ENCODE measurements around the gene CACNA1A. TPM values are rescaled to one million over a fixed set of nuclear protein-coding genes. Genes with fewer than 3 reads are reported as not detected.

Gene CACNA1A
- total RNA-seq, 1 donor from 2014 or later: 0.44 TPM

DNA sequence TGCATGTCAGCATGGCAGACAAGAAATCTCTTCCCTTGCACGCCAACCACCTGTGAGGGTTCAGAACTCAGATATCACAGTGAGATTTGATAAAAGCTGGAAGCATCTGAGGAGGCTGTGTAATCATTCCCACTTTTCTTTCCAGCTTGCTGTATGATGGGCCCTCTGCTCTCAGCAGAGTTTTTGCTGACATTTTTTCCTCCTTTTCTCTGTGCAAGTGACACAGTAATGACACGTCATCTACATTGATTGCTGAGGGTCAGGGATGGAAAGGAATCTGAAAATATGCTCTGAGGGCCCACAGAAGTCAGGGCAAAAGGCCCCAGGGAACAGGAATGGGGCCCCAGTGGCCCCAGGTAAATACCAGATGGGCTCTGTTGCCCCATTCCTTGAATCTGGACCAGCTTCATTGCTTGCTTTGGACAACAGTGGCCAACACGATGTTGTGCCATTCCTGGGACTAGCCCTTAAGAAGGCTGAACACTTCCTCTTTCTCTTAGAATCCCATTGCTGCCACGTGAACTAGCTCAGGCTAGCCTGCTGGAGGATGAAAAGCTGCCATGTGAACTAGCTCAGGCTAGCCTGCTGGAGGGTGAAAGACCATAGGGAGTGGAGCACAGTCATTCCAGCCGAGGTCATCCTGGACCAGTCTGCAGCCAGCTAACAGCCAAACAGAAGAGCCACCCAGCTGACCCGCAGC, 68.2 kb downstream of the CACNA1A start:
- no peak for DNase-seq
- Histone ChIP-seq H3K27ac (replicated peaks) (no peak overlapping the region), H3K27me3 (ENCODE audit: low read depth) (no peaks in the 10 kb centered on the region), H3K36me3 (no peaks in the 10 kb centered on the region), H3K4me1 (no peaks in the 10 kb centered on the region), H3K9me3 (replicated peaks) (no peaks in the 10 kb centered on the region), H3K4me3 (no peak overlapping the region)
- intact Hi-C loops (cut with micrococcal nuclease): loop anchor here (10.0 kb wide), 1 partner anchor 153 kb away; no protein-coding TSS in a partner anchor
- TF ChIP-seq, protein P1, sequence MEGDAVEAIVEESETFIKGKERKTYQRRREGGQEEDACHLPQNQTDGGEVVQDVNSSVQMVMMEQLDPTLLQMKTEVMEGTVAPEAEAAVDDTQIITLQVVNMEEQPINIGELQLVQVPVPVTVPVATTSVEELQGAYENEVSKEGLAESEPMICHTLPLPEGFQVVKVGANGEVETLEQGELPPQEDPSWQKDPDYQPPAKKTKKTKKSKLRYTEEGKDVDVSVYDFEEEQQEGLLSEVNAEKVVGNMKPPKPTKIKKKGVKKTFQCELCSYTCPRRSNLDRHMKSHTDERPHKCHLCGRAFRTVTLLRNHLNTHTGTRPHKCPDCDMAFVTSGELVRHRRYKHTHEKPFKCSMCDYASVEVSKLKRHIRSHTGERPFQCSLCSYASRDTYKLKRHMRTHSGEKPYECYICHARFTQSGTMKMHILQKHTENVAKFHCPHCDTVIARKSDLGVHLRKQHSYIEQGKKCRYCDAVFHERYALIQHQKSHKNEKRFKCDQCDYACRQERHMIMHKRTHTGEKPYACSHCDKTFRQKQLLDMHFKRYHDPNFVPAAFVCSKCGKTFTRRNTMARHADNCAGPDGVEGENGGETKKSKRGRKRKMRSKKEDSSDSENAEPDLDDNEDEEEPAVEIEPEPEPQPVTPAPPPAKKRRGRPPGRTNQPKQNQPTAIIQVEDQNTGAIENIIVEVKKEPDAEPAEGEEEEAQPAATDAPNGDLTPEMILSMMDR (IDR thresholded peaks at IDR 0.05; ENCODE audit: borderline replicate concordance): no peak

DNA sequence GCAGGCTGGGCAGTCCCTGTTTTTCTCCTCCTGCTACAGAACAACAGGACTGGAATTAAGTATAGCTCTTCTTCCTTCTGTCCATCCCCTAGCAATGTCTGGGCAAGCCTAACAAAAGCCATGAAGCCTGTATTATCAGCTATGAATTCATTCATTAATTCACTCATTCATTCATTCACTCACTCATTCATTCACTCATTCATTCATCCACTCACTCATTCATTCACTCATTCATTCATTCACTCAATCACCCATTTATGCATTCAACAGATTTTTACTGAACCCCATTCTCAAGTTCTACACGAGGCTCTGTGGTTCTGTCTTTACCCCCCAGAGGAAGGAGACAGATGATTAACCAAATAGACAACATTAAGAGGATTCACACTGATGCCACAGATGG, 69.9 kb downstream of the CACNA1A start:
- H3K27ac ChIP-seq (replicated peaks): no peak overlapping the region
- no peaks in the 10 kb centered on the region for H3K36me3 ChIP-seq
- intact Hi-C loops (cut with micrococcal nuclease): loop anchor here (10.0 kb wide), 1 partner anchor 152 kb away; no protein-coding TSS in a partner anchor
- TF ChIP-seq, protein P1 (IDR thresholded peaks at IDR 0.05; ENCODE audit: borderline replicate concordance): no peak
- no peaks in the 10 kb centered on the region for H3K27me3 ChIP-seq (ENCODE audit: low read depth)
- H3K4me1 ChIP-seq: no peaks in the 10 kb centered on the region
- H3K4me3 ChIP-seq: no peak overlapping the region
- H3K9me3 ChIP-seq (replicated peaks): no peaks in the 10 kb centered on the region
- no peak for DNase-seq

DNA sequence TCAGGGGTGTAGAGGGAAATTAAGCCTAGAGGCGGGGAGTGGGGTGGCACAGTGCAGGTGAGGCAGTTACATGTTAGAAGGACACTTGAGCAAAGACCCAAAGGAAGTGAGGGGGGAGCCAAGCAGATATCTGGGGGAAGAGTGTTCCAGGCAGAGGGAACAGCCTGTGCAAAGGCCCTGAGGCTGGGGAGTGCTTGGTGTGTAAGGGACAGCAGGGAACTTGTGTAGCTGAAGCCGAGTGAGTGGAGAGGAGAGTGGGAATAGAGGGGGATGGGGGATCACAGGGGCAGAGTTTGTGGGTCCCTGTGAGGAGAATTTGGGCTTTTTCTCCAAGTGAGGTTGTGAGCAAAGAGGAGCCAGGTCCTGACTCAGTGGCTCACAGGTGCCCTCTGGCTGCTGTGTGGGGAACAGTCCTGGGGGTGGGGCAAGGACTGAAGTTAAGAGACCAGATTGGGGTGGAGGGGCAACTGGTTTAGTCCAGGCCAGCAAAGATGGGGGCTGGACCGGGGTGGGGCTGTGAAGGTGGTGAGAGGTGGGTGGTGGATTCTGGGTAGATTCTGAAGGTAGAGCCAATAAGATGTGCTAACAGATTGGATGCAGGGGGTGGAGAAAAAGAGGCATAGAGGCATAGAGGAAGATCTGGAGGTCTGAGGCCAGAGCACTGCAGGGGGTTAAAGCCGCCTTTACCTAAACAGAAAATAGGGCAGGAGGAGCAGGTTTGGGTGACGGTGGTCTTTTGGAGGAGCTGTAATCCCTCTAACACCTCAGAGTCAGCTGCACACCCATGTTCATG, 75.3 kb downstream of the CACNA1A start:
- TF ChIP-seq, protein P1 (IDR thresholded peaks at IDR 0.05; ENCODE audit: borderline replicate concordance): peak; percentile 67
- H3K27me3 ChIP-seq (ENCODE audit: low read depth): peaks cover 7% of the 10 kb centered on the region
- H3K9me3 ChIP-seq (replicated peaks): peaks cover 9% of the 10 kb centered on the region
- intact Hi-C loops (cut with micrococcal nuclease): loop anchor here (10.0 kb wide), 1 partner anchor 146 kb away; no protein-coding TSS in a partner anchor
- peak; percentile 20 for DNase-seq
- no peaks in the 10 kb centered on the region for H3K36me3 ChIP-seq
- H3K4me1 ChIP-seq: no peaks in the 10 kb centered on the region
- no peak overlapping the region for H3K4me3 ChIP-seq
- no peak overlapping the region for H3K27ac ChIP-seq (replicated peaks)

DNA sequence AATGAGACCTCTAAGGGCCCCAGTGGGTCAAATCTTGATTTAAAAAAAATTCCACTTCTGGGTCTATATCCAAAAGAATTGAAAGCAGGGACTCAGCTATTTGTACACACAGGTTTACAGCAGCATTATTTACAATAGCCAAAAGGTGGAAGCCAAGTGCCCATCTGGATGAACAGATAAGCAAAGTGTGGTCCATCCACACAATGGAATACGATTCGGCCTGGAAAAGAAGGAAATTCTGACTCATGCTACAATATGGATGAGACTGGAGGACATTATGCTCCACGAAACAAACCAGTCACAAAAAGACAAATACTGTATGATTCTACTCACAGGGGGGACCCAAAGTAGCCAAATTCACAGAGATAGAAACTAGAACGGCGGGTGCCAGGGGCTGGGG, 76.7 kb downstream of the CACNA1A start:
- no peak for DNase-seq
- H3K4me1 ChIP-seq: no peaks in the 10 kb centered on the region
- no peak overlapping the region for H3K27ac ChIP-seq (replicated peaks)
- TF ChIP-seq, protein P1 (IDR thresholded peaks at IDR 0.05; ENCODE audit: borderline replicate concordance): no peak
- intact Hi-C loops (cut with micrococcal nuclease): no loop called here
- H3K9me3 ChIP-seq (replicated peaks): peaks cover 23% of the 10 kb centered on the region
- H3K36me3 ChIP-seq: no peaks in the 10 kb centered on the region
- peaks cover 7% of the 10 kb centered on the region for H3K27me3 ChIP-seq (ENCODE audit: low read depth)
- H3K4me3 ChIP-seq: no peak overlapping the region

DNA sequence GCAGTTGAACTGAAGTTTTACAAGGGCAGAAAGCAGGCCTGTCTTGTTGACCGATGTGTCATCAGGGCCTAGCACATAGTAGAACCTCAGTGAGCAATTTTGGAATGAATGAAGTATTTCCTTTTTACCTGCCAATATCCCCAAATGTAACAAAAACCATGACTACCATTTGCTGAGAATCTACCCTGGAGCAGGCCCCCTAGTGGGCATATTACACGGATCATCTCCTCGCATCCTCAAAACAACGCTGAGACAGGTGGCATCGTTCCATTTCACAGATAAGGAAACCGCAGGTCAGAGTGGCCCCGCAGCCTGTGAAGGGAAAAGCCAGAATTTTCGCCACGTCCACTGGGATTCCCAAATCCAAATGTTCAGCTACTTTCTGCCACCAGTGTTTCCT, 77.9 kb downstream of the CACNA1A start:
- Histone ChIP-seq H3K27me3 (ENCODE audit: low read depth) (peaks cover 7% of the 10 kb centered on the region), H3K27ac (replicated peaks) (no peak overlapping the region), H3K4me3 (no peak overlapping the region), H3K36me3 (no peaks in the 10 kb centered on the region), H3K4me1 (no peaks in the 10 kb centered on the region), H3K9me3 (replicated peaks) (peaks cover 31% of the 10 kb centered on the region)
- DNase-seq: no peak
- TF ChIP-seq, protein P1 (IDR thresholded peaks at IDR 0.05; ENCODE audit: borderline replicate concordance): peak; percentile 43
- intact Hi-C loops (cut with micrococcal nuclease): no loop called here

Measured in left ventricle myocardium inferior (tissue), 1 donor.